ENCODE results near the gene CLDN12. TPM values are rescaled to one million over a fixed set of nuclear protein-coding genes. Genes with fewer than 3 reads are reported as not detected.

The CLDN12 gene
- total RNA-seq (2014; rRNA removed; shearing (Covaris generic)) = 33.7 and 35.8 TPM in 2 replicates

- DNase-seq (ENCODE audit: low spot score) = peak; percentile 98
These were observed at the start of gene CLDN12 for GRCh38 chr7:90403174-90404113. Gene CLDN12 (plus strand): TSS chr7:90403461. CDS start chr7:90412677, 9,216 bp downstream.

- DNase-seq (ENCODE audit: low spot score) = peak; percentile 61
These were observed 19.8 kb upstream of the CLDN12 start for GRCh38 chr7:90383422-90383821.

- peak; percentile 73 for DNase-seq (ENCODE audit: low spot score)
These were observed 19.4 kb upstream of the CLDN12 start for GRCh38 chr7:90383861-90384260.

GRCh38 chr7:90384433-90384832, 18.8 kb upstream of the CLDN12 start:
- peak; percentile 11 for DNase-seq (ENCODE audit: low spot score)

GRCh38 chr7:90387470-90388240, 15.6 kb upstream of the CLDN12 start:
- DNase-seq (ENCODE audit: low spot score) = peak; percentile 18

- no peak for DNase-seq (ENCODE audit: low spot score)
These were observed 12.3 kb upstream of the CLDN12 start for GRCh38 chr7:90390926-90391325.

- no peak for DNase-seq (ENCODE audit: low spot score)
These were observed 11.8 kb upstream of the CLDN12 start for GRCh38 chr7:90391488-90391887.

GRCh38 chr7:90396420-90396819, 6.8 kb upstream of the CLDN12 start:
- DNase-seq (ENCODE audit: low spot score) = no peak

GRCh38 chr7:90401989-90402388, 1.3 kb upstream of the CLDN12 start:
- DNase-seq (ENCODE audit: low spot score) = no peak

GRCh38 chr7:90402785-90403173, 482 bp upstream of the CLDN12 start:
- no peak for DNase-seq (ENCODE audit: low spot score)

- no peak for DNase-seq (ENCODE audit: low spot score)
These were observed 1.5 kb downstream of the CLDN12 start for GRCh38 chr7:90404777-90405176.

- DNase-seq (ENCODE audit: low spot score) = no peak
These were observed 4.2 kb downstream of the CLDN12 start for GRCh38 chr7:90407484-90407821.

- no peak for DNase-seq (ENCODE audit: low spot score)
These were observed 4.9 kb downstream of the CLDN12 start for GRCh38 chr7:90408142-90408541.

GRCh38 chr7:90409667-90410066, 6.4 kb downstream of the CLDN12 start:
- no peak for DNase-seq (ENCODE audit: low spot score)

- DNase-seq (ENCODE audit: low spot score) = no peak
These were observed 8.2 kb downstream of the CLDN12 start for GRCh38 chr7:90411510-90411909.

GRCh38 chr7:90412458-90413184, 9.4 kb downstream of the CLDN12 start:
- DNase-seq (ENCODE audit: low spot score) = peak; percentile 27

- no peak for DNase-seq (ENCODE audit: low spot score)
These were observed 9.9 kb downstream of the CLDN12 start for GRCh38 chr7:90413185-90413528.

GRCh38 chr7:90421651-90422050, 18.4 kb downstream of the CLDN12 start:
- no peak for DNase-seq (ENCODE audit: low spot score)

- DNase-seq (ENCODE audit: low spot score) = no peak
These were observed 21.5 kb downstream of the CLDN12 start for GRCh38 chr7:90424720-90425119.

- no peak for DNase-seq (ENCODE audit: low spot score)
These were observed 22.1 kb downstream of the CLDN12 start for GRCh38 chr7:90425376-90425775.

GRCh38 chr7:90430614-90431460, 27.6 kb downstream of the CLDN12 start:
- no peak for DNase-seq (ENCODE audit: low spot score)

Data from A172 (cell line).